ENCODE results near the gene CDC34.

The CDC34 gene

DNA sequence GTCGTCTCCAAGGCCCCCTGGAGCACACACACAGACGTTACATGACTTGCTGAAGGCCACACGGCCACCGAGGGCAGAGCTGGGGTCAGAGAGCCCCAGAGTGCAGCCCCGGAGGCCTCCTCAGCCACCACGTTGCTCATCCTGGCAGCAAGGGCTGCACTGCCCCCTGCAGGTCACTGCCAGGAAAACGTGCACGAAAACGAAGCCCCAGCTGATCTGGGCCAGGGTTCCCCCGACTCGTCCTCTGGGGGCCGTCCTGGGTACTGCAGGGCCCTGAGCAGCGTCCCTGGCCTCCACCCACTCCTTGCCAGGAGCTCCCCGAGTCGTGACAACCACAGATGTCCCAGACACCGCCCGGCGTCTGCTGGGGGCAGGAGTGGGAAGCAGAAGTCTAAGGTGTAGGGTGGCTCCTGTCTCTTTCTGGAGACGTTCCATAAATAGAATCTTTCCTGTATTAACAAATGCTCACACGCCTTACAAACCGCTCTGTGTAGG, 20.9 kb upstream of the CDC34 start:
- H3K36me3 Mint-ChIP-seq, result peaks cover 2% of the 10 kb centered on the region
- peaks cover 44% of the 10 kb centered on the region for H3K4me1 Mint-ChIP-seq
- peak overlapping the region; percentile 89 for H3K4me3 Mint-ChIP-seq
- no peaks in the 10 kb centered on the region for H3K9me3 Mint-ChIP-seq
- H3K27ac Mint-ChIP-seq, result peak overlapping the region; percentile 98
- H3K27me3 Mint-ChIP-seq, result no peaks in the 10 kb centered on the region

DNA sequence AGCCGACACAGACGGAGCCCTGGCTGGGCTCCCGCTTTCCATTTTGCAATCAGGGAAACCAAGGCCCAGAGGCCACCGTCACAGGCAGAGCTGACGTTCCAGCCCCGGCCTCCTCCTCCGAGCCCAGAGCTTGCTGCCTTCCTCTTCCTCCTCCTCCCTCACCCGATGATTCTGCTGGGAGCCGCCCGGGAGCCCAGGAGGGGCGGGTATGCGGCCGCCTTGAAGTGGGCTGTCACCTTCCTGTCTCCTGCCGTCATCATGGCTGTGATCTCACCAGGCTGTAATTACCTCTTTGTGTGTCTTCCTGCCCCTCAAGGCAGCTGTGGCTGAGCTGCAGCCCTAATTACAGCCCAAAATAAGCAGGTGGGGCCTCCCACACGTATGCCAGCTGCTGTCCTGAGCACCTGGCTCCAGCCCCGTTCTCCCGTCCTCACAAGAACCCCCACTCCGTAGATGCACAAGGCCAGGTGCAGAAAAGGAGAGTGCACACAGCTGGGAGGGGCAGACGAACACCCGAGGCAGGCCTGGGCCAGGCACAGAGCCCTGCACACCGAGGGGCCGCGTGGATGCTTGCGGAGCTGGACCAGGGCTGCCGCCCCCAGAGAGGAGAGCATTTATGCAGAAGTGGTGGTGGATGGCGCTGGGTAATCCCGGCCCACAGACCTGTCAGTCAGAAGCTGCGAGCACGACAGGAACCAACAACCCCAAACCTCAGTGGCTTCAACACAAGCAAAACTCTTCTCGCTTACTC, 20.3 kb upstream of the CDC34 start:
- peaks cover 43% of the 10 kb centered on the region for H3K4me1 Mint-ChIP-seq
- peak overlapping the region; percentile 98 for H3K27ac Mint-ChIP-seq
- peak overlapping the region; percentile 89 for H3K4me3 Mint-ChIP-seq
- no peaks in the 10 kb centered on the region for H3K9me3 Mint-ChIP-seq
- H3K27me3 Mint-ChIP-seq, result no peaks in the 10 kb centered on the region
- peaks cover 2% of the 10 kb centered on the region for H3K36me3 Mint-ChIP-seq

DNA sequence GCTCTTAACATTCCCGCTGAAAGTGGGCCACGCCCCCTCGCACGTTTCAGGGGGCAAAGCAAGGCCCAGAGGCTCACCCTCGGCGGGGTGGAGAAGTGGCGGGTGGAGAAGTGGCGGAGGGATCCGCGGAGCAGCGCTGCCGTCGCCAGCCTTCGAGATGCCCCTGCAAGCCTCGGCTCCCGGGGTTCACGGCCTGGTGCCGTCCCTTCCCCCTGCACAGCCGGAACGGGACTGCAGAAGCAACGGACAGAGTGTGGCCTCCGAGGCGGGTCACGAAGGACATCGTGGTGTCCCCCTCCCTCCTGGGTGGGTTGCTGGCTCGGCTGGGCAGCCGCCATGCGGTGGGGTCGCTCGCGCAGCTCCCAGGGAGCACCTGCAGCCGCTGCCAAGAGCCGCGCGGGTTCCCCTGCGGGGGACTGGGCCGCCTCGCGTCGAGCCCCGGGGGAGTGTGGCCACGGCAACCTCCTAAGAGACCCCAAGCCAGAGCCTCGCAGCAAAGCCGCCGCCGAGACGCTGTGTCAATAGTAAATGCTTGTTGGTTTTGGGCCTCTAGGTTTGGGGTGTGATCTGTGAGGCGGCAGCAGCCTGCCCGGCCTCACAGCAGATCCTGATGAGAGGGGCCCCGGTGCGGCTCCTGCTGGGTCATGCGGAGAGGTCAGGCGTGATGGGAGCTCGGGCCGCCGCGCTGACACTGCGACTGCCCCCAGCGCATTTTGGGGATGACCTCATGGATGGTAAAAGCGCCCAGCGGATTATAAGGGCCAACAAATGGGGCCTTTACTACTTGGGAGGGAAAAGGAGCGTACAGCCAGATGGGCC, 18.8 kb upstream of the CDC34 start:
- H3K27me3 Mint-ChIP-seq, result no peaks in the 10 kb centered on the region
- H3K4me1 Mint-ChIP-seq, result peaks cover 49% of the 10 kb centered on the region
- peaks cover 2% of the 10 kb centered on the region for H3K36me3 Mint-ChIP-seq
- H3K27ac Mint-ChIP-seq, result no peak overlapping the region
- no peaks in the 10 kb centered on the region for H3K9me3 Mint-ChIP-seq
- no peak overlapping the region for H3K4me3 Mint-ChIP-seq

DNA sequence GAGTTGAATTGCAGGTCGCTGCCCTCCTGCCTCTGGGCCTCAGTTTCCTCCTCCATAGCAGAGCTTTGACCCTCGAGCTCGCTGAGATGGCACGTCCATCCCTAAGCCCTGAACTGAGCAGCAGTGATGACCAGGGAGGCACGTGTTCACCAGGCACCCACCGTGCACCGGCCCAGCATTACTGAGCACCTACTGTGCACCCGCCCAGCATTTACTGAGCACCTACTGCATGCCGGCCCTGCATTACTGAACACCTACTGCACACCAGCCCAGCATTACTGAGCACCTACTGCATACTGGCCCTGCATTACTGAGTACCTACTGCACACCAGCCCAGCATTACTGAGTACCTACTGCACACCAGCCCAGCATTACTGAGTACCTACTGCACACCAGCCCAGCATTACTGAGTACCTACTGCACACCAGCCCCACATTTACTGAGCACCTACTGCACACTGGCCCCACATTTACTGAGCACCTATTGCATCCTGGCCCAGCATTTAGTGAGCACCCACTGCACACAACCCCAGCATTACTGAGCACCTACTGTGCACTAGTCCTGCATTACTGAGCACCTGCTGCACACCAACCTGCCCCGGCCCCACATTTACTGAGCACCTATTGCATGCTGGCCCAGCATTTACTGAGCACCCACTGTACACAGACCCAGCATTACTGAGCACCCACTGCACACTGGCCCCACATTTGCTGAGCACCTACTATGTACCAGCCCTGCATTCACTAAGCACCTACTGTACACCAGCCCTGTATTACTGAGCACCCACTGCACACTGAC, 18.0 kb upstream of the CDC34 start:
- H3K36me3 Mint-ChIP-seq, result peaks cover 2% of the 10 kb centered on the region
- peaks cover 41% of the 10 kb centered on the region for H3K4me1 Mint-ChIP-seq
- no peaks in the 10 kb centered on the region for H3K27me3 Mint-ChIP-seq
- no peaks in the 10 kb centered on the region for H3K9me3 Mint-ChIP-seq
- no peak overlapping the region for H3K4me3 Mint-ChIP-seq
- no peak overlapping the region for H3K27ac Mint-ChIP-seq

DNA sequence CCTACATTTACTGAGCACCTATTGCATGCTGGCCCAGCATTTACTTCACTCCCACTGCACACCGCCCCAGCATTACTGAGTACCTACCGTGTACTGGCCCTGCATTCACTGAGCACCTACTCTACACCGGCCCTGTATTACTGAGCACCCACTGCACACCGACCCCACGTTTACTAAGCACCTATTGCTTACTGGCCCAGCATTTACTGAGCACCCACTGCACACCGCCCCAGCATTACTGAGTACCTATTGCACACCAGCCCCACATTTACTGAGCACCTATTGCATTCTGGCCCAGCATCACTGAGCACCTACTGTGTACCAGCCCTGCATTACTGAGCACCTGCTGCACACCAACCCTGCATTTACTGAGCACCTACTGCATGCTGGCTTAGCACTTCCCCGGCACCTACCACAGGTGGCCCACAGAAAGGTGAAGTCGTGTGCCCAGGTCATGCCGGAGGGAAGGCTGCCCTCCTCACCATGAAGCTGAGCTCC, 17.3 kb upstream of the CDC34 start:
- Mint-ChIP-seq H3K4me3 (no peak overlapping the region), H3K9me3 (no peaks in the 10 kb centered on the region), H3K4me1 (peaks cover 35% of the 10 kb centered on the region), H3K27me3 (no peaks in the 10 kb centered on the region), H3K27ac (peak overlapping the region; percentile 63), H3K36me3 (peaks cover 2% of the 10 kb centered on the region)

DNA sequence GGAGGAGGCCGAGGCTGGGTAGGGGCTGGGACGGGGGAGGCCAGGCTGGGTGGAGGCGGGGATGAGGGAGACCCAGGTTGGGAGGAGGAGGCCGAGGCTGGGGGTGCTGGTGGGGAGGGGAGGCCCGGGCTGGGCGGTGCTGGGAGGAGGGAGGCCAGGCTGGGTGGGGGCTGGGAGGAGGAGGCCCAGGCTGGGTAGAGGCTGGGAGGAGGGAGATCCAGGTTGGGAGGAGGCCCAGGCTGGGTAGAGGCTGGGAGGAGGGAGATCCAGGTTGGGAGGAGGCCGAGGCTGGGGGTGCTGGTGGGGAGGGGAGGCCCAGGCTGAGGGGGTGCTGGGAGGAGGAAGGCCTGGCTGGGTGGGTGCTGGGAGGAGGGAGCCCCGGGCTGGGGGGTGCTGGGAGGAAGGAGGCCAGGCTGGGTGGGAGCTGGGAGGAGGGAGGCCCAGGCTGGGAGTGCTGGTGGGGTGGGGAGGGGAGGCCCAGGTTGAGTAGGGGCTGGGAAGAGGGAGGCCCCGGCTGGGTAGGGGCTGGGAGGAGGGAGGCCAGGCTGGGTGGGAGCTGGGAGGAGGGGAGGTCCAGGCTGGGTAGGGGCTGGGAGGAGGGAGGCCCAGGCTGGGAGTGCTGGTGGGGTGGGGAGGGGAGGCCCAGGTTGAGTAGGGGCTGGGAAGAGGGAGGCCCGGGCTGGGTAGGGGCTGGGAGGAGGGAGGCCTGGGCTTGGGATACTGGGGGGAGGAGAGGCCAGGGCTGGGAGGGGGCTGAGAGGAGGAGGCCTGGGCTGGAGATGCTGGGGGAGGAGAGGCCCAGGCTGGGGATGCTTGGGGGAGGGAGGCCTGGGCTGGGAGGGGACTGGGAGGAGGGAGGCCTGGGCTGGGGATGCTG, 13.6 kb upstream of the CDC34 start:
- Mint-ChIP-seq H3K36me3 (no peaks in the 10 kb centered on the region), H3K27me3 (no peaks in the 10 kb centered on the region), H3K4me3 (no peak overlapping the region), H3K4me1 (peaks cover 10% of the 10 kb centered on the region), H3K9me3 (no peaks in the 10 kb centered on the region), H3K27ac (no peak overlapping the region)

DNA sequence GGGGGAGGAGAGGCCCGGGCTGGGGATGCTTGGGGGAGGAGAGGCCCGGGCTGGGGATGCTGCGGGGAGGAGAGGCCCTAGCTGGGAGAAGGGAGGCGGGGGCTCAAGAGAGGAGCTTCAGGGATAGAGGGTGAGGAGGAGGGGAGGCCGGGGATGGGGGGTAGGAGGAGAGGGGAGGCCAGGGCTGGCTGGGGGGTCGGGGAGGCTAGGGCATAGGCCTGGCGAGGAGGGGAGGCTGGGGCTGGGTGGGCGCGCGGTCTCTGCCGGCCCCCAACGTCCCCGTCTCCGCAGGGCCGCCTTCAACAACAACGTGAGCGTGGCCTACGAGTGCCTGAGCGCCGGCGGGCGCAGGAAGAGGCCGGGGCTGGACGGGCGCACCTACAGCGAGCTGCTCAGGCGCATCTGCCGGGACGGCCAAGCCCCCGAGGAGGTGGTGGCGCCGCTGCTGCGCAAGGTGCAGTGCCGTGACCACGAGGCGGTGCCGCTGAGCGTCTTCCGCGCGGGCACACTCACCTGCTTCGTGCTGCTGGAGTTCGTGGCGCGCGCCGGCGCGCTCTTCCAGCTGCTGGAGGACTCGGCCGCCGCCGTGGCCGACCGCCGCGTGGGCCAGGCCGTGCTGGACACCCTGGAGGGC, 12.8 kb upstream of the CDC34 start:
- H3K27me3 Mint-ChIP-seq, result no peaks in the 10 kb centered on the region
- H3K4me1 Mint-ChIP-seq, result peaks cover 10% of the 10 kb centered on the region
- no peaks in the 10 kb centered on the region for H3K9me3 Mint-ChIP-seq
- H3K27ac Mint-ChIP-seq, result no peak overlapping the region
- H3K4me3 Mint-ChIP-seq, result no peak overlapping the region
- no peaks in the 10 kb centered on the region for H3K36me3 Mint-ChIP-seq

DNA sequence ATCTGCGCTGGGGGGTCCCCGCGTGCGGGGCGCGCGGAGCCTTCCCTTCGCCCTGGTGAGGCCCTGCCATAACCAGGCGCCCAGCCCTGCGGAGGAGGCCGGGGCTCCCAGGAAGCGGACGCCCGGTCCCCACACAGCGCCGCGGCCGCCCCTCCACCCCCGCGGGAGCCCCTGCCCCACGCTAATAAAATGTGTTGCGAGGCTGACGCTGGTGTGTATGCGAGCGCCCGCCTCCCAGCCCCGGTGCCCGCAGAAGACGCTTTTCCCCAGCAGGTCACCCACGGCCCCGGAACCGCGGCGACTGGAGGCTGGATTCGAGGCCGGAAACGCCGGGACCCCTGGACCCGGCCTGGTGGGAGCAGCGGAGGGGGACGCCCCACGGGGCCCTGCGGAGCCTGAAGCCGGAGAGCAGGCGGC, 12.1 kb upstream of the CDC34 start:
- Mint-ChIP-seq H3K9me3 (no peaks in the 10 kb centered on the region), H3K27me3 (no peaks in the 10 kb centered on the region), H3K27ac (no peak overlapping the region), H3K4me1 (peaks cover 10% of the 10 kb centered on the region), H3K36me3 (no peaks in the 10 kb centered on the region), H3K4me3 (no peak overlapping the region)

DNA sequence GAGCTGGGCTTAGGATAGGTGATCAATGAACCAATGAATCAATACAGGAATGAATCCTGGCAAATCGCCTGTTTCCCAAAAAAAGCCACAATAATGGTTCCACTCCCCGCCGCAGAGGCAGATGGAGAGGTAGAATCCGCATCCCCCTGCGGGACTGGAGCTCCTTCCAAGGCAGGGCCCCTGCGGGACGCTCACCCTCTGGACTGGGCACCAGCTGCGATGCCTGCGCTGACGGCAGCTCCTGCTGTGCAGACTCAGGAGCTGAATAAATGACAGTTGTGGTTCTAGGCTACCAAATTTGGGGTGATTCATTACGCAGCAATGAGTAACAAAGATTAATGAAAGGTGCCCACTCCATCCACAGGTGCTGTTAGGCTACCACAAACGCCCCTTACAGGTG, 8.8 kb upstream of the CDC34 start:
- H3K36me3 Mint-ChIP-seq, result no peaks in the 10 kb centered on the region
- H3K27me3 Mint-ChIP-seq, result peaks cover 1% of the 10 kb centered on the region
- H3K4me3 Mint-ChIP-seq, result no peak overlapping the region
- no peaks in the 10 kb centered on the region for H3K9me3 Mint-ChIP-seq
- H3K27ac Mint-ChIP-seq, result no peak overlapping the region
- no peaks in the 10 kb centered on the region for H3K4me1 Mint-ChIP-seq

DNA sequence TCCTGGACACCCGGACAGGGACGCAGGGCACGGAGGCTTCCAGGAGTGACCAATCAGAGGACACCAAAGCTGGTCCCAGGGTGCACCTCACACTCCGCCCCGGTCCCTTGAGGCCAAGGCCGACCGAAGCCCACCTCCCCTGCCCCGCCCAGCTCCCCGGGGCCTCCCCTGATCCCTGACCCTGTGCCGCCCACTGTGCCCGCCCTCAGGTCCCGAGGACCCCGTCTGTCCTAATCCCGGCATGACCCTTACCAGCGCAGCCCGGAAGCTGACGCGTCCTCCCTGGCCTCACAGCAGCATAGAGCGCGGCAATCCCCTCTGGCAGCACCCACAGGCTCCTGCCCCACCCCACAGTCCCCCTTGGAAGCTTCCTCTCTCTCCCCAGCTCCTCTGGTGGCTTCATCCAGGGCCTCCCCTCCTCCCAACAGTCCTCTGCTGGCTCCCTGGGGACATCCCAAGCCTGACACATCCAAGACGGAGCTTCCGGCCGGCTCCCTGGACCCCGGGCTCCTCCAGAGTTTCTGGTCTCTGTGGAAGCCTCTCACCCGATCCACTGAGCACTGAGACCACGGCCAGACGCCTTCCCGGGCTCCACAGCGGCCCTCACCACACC, 7.4 kb upstream of the CDC34 start:
- Mint-ChIP-seq H3K4me3 (no peak overlapping the region), H3K27ac (no peak overlapping the region), H3K4me1 (no peaks in the 10 kb centered on the region), H3K27me3 (peaks cover 1% of the 10 kb centered on the region), H3K36me3 (no peaks in the 10 kb centered on the region), H3K9me3 (no peaks in the 10 kb centered on the region)

DNA sequence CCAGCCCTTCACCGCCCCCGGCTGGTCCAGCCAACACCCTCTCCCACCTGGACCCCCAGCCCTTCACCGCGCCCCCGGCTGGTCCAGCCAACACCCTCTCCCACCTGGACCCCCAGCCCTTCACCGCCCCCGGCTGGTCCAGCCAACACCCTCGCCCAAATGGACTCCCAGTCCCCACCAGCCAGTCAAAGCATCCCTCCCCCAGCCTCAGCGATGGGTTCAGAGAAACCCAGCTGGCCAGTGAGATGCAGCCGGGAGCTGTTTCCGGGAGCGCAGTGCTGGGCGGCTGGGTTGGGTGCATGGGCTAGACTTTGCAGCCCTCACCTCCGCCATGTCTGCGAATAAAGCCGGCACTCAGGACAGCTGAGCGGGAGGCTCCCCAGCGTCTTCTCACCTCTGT, 6.5 kb upstream of the CDC34 start:
- Mint-ChIP-seq H3K27me3 (peaks cover 1% of the 10 kb centered on the region), H3K4me1 (no peaks in the 10 kb centered on the region), H3K27ac (no peak overlapping the region), H3K9me3 (no peaks in the 10 kb centered on the region), H3K36me3 (no peaks in the 10 kb centered on the region), H3K4me3 (no peak overlapping the region)

DNA sequence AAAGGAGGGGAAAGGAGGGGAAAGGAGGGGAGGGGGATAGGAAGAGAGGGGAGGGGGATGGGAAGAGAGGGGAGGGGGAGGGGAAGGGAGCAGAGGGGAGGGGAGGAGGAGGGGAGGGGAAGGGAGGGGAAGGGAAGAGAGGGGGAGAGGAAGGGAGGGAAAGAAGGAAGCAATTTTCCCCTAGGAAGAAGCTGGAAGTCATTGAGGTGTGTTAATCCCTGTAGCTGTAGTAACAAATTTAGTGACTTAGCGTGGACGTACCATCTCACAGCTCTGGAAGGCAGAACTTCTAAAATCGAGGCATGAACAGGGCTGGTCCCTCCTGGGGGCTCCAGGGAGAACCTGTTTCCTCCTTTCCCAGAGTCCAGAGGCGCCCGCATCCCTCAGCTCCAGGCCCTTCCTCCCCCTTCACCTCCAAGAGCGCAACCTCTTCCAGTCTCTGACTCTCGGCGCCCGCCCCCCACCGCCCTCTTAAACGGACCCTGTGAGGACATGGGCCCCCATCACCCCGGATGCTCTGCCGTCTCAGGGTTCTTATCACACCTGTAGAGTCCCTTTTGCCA, 5.6 kb upstream of the CDC34 start:
- no peaks in the 10 kb centered on the region for H3K36me3 Mint-ChIP-seq

DNA sequence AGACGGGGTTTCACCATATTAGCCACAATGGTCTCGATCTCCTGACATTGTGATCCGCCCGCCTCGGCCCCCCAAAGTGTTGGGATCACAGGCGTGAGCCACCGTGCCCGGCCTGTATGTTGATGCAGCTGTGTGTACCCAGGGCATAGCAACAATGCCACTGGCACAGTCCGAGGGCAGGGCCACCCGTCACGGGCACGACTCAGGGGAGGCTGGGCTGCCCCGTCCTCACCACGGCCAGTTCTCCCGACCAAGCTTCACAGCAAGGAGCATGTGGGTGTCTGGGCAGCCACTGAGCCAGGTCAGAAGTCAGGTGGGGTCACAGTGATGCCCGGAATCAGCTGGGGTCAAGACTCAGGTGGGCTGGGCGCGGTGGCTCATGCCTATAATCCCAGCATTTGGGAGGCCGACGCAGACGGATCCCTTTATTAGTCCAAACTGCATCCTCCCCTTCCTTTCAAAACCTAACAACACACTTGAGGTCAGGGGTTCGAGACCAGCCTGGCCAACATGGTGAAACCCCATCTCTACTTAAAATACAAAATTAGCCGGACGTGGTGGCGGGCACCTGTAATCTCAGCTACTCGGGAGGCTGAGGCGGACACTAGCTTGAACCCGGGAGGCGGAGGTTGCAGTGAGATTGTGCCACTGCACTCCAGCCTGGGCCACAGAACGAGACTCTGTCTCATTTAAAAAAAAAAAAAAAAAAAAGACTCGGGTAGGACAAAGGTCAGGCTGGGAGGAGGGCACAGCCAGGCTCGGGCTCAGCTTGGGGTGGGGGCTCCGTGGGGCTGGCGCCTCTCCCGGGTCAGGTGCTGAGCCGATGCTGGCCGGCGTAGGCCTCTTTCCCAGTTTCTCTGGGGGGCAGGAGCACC, 1.2 kb upstream of the CDC34 start:
- no peaks in the 10 kb centered on the region for H3K9me3 Mint-ChIP-seq
- H3K4me1 Mint-ChIP-seq, result peaks cover 15% of the 10 kb centered on the region
- peak overlapping the region; percentile 70 for H3K27ac Mint-ChIP-seq
- H3K4me3 Mint-ChIP-seq, result peak overlapping the region; percentile 82
- peaks cover 1% of the 10 kb centered on the region for H3K27me3 Mint-ChIP-seq
- no peaks in the 10 kb centered on the region for H3K36me3 Mint-ChIP-seq

More for the DNA sequence above, 5.6 kb upstream of the CDC34 start:
- Mint-ChIP-seq H3K9me3 (no peaks in the 10 kb centered on the region), H3K27ac (no peak overlapping the region), H3K4me3 (no peak overlapping the region), H3K4me1 (no peaks in the 10 kb centered on the region), H3K27me3 (peaks cover 1% of the 10 kb centered on the region)
